Kasumi-1 (cell line): ENCODE data around the gene TGFB1.
"Not testable (repeated sequence)": the region's sequence is repeated elsewhere in the genome, so short reads cannot be mapped to it uniquely, and the experiment has no call there.

Source experiments
- DNase-seq, 2 experiments: peaks; one replicate each; lab custom pipeline; 2025; lab: John Stamatoyannopoulos, UW

Gene TGFB1

GRCh38 chr19:41302624-41303351 lies 50.9 kb downstream of the TGFB1 start:
- DNase-seq: peak; percentile 79 to 83

GRCh38 chr19:41300555-41300954 lies 53.2 kb downstream of the TGFB1 start:
- no peak for DNase-seq

DNA sequence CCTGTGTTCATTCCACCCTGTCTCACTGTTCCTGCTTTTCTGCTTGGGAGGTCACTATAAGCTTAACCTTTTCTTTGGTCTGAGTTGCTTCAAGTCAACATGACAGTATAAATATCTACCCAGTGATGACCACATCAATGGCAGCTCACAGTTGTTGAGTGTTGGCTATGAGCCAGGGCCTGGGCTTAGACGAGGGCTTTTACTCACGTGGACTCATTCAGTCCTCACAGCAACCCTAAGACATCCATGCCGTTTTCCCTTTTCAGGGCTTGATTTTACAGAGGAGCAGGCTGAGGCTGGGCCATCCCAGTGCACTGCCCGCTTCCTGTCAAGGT lies 54.0 kb downstream of the TGFB1 start:
- no peak for DNase-seq

- DNase-seq: no peak
These were observed 54.5 kb downstream of the TGFB1 start for GRCh38 chr19:41299046-41299754.

GRCh38 chr19:41298348-41298964 lies 55.3 kb downstream of the TGFB1 start:
- DNase-seq: peak; percentile 75 to 84

GRCh38 chr19:41297628-41298347 lies 55.9 kb downstream of the TGFB1 start:
- DNase-seq: no peak

- no peak for DNase-seq
These were observed 57.3 kb downstream of the TGFB1 start for GRCh38 chr19:41296433-41296871.

DNA sequence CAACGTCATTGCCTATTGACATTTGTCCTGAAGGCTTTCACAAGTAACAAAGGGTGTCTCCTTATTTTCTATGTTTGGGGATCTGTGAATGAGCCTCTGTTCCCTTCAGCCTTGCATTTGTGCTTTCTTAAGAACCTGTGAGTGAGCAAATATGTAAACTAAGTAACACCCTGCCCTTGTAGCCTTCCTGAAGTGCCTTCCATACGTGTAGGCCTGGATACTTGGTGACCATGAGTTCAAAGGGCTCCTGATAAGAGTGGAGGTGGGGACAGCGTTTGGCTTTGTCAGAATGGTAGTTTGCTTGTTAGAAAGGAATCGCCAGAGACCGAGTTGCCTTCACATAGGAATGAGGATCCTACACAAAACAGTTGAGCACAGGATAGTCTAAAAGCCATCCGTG lies 58.2 kb downstream of the TGFB1 start:
- no peak for DNase-seq

DNA sequence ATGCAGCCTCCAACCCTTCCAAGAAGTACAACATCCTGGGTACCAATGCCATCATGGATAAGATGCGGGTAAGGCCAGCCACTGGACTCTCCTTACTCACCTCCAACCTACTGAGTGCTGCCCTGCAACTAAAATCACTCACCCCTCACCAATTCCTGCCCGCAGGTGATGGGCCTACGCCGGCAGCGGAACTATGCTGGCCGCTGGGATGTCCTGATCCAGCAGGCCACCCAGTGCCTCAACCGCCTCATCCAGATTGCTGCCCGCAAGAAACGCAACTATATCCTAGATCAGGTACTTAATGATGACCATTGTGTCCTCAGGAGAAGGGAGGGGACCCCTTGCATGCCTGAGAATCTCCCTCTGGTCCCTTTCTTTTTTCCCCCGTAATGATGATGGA lies 59.3 kb downstream of the TGFB1 start:
- DNase-seq: no peak

DNA sequence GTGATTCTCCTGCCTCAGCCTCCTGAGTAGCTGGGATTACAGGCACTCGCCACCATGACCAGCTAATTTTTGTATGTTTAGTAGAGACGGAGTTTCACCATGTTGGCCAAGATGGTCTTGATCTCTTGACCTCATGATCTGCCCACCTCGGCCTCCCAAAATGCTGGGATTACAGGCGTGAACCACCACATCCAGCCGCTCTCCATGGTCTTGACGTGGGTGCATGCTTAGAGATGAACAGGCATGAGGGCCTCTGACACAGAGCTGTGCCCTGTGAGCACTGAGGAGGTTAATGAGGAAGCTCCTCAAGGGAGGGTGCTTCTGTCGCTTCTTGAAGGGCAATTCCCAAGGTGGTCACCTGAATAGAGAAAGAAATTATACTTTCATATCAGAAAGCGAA lies 63.9 kb downstream of the TGFB1 start:
- not testable (repeated sequence) for DNase-seq

GRCh38 chr19:41288673-41289530 lies 64.8 kb downstream of the TGFB1 start:
- no peak for DNase-seq
